Stomach (tissue), 9 donors: ENCODE measurements around the gene COBL. TPM values are rescaled to one million over a fixed set of nuclear protein-coding genes. Genes with fewer than 3 reads are reported as not detected.

Source experiments
- DNase-seq, 2 donors: peaks; one replicate each; pipeline versions ENCODE4 v3.0.0 to v3.0.0-alpha.2; 2013 to 2019
- H3K27ac ChIP-seq, 5 donors: fragments of 200-600 bp in 4 of 5; sonication (generic) in 4 of 5; one replicate each; pipeline ENCODE4 v1.5.1; 2013 to 2019; ENCODE audit warnings: mild to moderate bottlenecking in 1 of 5, moderate library complexity in 1 of 5
- H3K27me3 ChIP-seq, 3 donors: fragments of 200-600 bp; sonication (generic); one replicate each; pipeline ENCODE4 v1.5.1; 2017 to 2019; ENCODE audit warnings: mixed run types in 1 of 3
- H3K36me3 ChIP-seq, 4 donors: fragments of 200-600 bp; sonication (generic); 1 replicate in 3 of 4; 2 replicates in 1 of 4; pipeline ENCODE4 v1.5.1; 2016 to 2019
- H3K4me1 ChIP-seq, 4 donors: fragments of 200-600 bp; sonication (generic); one replicate each; pipeline ENCODE4 v1.5.1; 2016 to 2019
- H3K4me3 ChIP-seq, 4 donors: fragments of 200-600 bp; sonication (generic) in 3 of 4; one replicate each; pipeline ENCODE4 v1.5.1; 2016 to 2019; ENCODE audit warnings: mild to moderate bottlenecking in 1 of 4
- H3K9me3 ChIP-seq, 4 donors: fragments of 200-600 bp; sonication (generic); one replicate each; pipeline ENCODE4 v1.5.1; 2016 to 2019
- EP300 ChIP-seq: sonication (generic); formaldehyde crosslinking; IDR thresholded peaks from one replicate; pipeline ENCODE4 v1.6.1; 2017; ENCODE audit warnings: antibody characterized with exemption
- POLR2A ChIP-seq, 4 donors: fragments of 450-650 bp; IDR thresholded peaks; one replicate each; pipeline ENCODE4 v1.6.1; 2016; ENCODE audit warnings: antibody characterized with exemption in 4 of 4, control low read depth in 2 of 4, mild to moderate bottlenecking in 1 of 4, moderate library complexity in 1 of 4
- POLR2AphosphoS5 ChIP-seq, 3 donors: sonication (generic); formaldehyde crosslinking; IDR thresholded peaks; one replicate each; pipeline ENCODE4 v1.6.1; 2016; ENCODE audit warnings: antibody characterized with exemption in 3 of 3
- WGBS, 5 donors: extraction: QIAGEN DNeasy Blood & Tissue Kit in 3 of 5; methylation state at CpG; one replicate each; pipeline versions ENCODE4 v1.1.5 to v1.1.7; 2013 to 2018; 5-methylcytosine and 5-hydroxymethylcytosine counted together
- intact Hi-C: fragments of 100-400 bp; cut with DNase I; formaldehyde crosslinking; loops from one replicate; pipeline ENCODE4 v1.15.1; 2023; ENCODE audit warnings: low total_unique reads
- polyA plus RNA-seq, 3 donors: library from polyadenylated mRNA; stranded (reverse); fragments of 200-250 nt; gene quantifications; one replicate each; pipeline ENCODE4 v1.2.3, GENCODE V29; 2013
- total RNA-seq, 5 donors: library from RNA; depleted of rRNA; stranded (reverse); fragments of >200 nt; gene quantifications; one replicate each; pipeline versions ENCODE4 v1.1.0 to v1.2.3, GENCODE V29; 2014 to 2016
- TF ChIP-seq, protein P1 (sequence below), 7 experiments: fragments of 450-650 bp in 4 of 7; fragments of 200-600 bp in 3 of 7; sonication (generic) in 3 of 7; IDR thresholded peaks; one replicate each; pipeline ENCODE4 v1.5.1; 2016 to 2019; ENCODE audit warnings: antibody characterized with exemption in 7 of 7, control low read depth in 2 of 7, mild to moderate bottlenecking in 1 of 7
- donor health status: healthy with polysubstance abuse.
- donor health status: Bipolar disorder and iron deficiency.
- donor health status: healthy.

COBL gene
- total and polyA plus RNA-seq, 8 donors, result 4.9 to 79.9 (median 16.0) TPM

DNA sequence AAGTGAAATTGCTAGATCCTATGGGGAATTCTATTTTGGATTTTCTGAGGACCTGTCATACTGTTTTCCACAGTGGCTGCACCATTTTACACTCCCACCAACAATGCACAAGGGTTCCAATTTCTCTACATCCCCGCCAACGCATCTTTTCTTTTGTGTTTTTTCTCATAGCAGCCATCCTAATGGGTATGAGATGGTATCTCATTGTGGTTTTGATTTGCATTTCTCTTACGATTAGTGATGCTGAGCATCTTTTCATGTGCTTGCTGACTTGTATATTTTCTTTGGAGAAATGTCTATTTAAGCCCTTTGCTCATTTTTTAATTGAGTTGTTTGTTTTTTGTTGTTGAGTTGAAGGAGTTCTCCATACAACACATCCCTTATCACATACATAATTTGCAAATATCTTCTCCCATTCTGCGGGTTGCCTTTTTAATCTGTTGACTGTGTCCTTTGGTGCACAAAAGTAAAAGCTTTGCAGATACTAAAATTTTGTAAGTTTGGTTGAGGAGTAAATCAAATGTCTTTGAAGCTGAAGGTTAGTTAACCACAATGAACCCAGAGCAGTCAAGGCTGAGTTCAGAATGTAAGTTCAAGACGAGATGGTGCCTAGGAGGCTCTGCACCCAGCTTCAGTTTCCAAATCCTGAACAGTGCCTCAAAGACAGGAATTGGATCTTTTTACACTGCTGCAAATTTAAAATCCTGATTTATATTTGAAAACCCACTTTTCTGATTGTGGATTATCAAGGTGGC lies 195.4 kb downstream of the COBL start:
- DNase-seq, result no peak
- Histone ChIP-seq H3K4me1 (no peaks in the 10 kb centered on the region), H3K9me3 (no peaks in the 10 kb centered on the region), H3K36me3 (no peaks in the 10 kb centered on the region), H3K27ac (peak overlapping the region in 1 of 5 donors; percentile 38), H3K4me3 (no peak overlapping the region), H3K27me3 (no peaks in the 10 kb centered on the region)
- intact Hi-C loops, result no loop called here
- TF ChIP-seq POLR2A (IDR thresholded peaks at IDR 0.05) (no peak), EP300 (no peak), POLR2AphosphoS5 (IDR thresholded peaks at IDR 0.05) (no peak)
- TF ChIP-seq, protein P1, sequence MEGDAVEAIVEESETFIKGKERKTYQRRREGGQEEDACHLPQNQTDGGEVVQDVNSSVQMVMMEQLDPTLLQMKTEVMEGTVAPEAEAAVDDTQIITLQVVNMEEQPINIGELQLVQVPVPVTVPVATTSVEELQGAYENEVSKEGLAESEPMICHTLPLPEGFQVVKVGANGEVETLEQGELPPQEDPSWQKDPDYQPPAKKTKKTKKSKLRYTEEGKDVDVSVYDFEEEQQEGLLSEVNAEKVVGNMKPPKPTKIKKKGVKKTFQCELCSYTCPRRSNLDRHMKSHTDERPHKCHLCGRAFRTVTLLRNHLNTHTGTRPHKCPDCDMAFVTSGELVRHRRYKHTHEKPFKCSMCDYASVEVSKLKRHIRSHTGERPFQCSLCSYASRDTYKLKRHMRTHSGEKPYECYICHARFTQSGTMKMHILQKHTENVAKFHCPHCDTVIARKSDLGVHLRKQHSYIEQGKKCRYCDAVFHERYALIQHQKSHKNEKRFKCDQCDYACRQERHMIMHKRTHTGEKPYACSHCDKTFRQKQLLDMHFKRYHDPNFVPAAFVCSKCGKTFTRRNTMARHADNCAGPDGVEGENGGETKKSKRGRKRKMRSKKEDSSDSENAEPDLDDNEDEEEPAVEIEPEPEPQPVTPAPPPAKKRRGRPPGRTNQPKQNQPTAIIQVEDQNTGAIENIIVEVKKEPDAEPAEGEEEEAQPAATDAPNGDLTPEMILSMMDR (IDR thresholded peaks at IDR 0.05), result no peak
- WGBS, 5 donors, result 80 to 96% (median 86%) methylated on average over 5 of the region's 5 CpGs

DNA sequence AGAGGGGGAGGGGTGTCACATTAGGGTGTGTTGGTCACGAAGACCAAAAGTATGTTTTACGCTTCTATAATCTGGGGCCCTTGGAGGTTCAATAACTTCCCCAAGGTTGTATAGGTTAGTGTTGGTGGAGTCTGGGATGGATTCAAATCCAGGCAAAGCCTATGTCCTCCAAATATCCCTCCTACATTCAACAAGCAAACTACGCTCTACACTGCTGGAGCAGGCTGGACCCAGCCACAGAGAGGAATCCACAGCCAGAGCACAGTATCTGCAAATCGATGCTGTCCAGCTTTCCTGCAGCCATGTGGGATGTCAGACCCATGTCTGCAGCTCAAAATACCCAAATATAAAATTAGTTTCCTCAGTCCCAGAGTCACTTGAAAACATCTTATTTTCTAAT lies 198.0 kb downstream of the COBL start:
- H3K27ac ChIP-seq, result no peak overlapping the region
- no peaks in the 10 kb centered on the region for H3K4me1 ChIP-seq
- TF ChIP-seq, protein P1 (IDR thresholded peaks at IDR 0.05), result no peak
- TF ChIP-seq POLR2AphosphoS5 (IDR thresholded peaks at IDR 0.05) (no peak), POLR2A (IDR thresholded peaks at IDR 0.05) (no peak), EP300 (no peak)
- no peaks in the 10 kb centered on the region for H3K36me3 ChIP-seq
- no peak overlapping the region for H3K4me3 ChIP-seq
- 93 to 96% (median 95%) methylated on average over 4 of the region's 4 CpGs for WGBS, 5 donors
- no peaks in the 10 kb centered on the region for H3K27me3 ChIP-seq
- intact Hi-C loops, result no loop called here
- peaks cover 0 to 5% (median 0%) of the 10 kb centered on the region in 4 donors for H3K9me3 ChIP-seq
- DNase-seq, result no peak

GRCh38 chr7:51114501-51114900 lies 202.1 kb downstream of the COBL start:
- DNase-seq, result no peak
- Histone ChIP-seq H3K27ac (no peak overlapping the region), H3K27me3 (no peaks in the 10 kb centered on the region), H3K4me1 (no peaks in the 10 kb centered on the region), H3K4me3 (no peak overlapping the region), H3K9me3 (peaks cover 0 to 5% (median 0%) of the 10 kb centered on the region in 4 donors), H3K36me3 (no peaks in the 10 kb centered on the region)
- TF ChIP-seq, protein P1 (IDR thresholded peaks at IDR 0.05), result no peak
- TF ChIP-seq POLR2AphosphoS5 (IDR thresholded peaks at IDR 0.05) (no peak), EP300 (no peak), POLR2A (IDR thresholded peaks at IDR 0.05) (no peak)
- intact Hi-C loops, result no loop called here
- WGBS, 5 donors, result 83 to 89% (median 86%) methylated on average over 1 of the region's 1 CpG

DNA sequence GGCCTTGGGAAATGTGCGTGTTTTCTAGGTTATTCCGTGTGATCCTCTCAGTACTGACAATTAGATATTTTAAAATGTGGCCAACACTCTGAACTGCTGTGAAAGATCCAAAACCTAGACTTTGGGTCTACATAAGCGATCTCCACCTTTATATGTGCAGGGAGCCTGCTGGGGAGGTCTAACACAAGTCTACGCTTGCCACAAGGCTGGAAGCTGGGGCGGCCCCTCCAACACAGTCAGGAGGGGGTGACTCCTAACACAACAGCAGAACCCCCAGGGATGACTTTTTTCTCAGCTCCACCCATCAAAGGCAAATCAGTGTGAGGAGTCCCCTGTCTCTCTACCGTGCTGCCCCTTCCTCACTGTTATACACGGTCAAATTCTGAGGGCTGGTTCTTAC lies 202.6 kb downstream of the COBL start:
- H3K4me3 ChIP-seq, result no peak overlapping the region
- H3K4me1 ChIP-seq, result no peaks in the 10 kb centered on the region
- TF ChIP-seq, protein P1 (IDR thresholded peaks at IDR 0.05), result no peak
- no peak for TF ChIP-seq EP300
- no peak for TF ChIP-seq POLR2AphosphoS5 (IDR thresholded peaks at IDR 0.05)
- TF ChIP-seq POLR2A (IDR thresholded peaks at IDR 0.05), result no peak
- H3K36me3 ChIP-seq, result peaks cover 0 to 1% (median 0%) of the 10 kb centered on the region in 4 donors
- H3K9me3 ChIP-seq, result peaks cover 0 to 5% (median 0%) of the 10 kb centered on the region in 4 donors
- no peak overlapping the region for H3K27ac ChIP-seq
- no peak for DNase-seq
- intact Hi-C loops, result no loop called here
- H3K27me3 ChIP-seq, result no peaks in the 10 kb centered on the region
- 87 to 95% (median 92%) methylated on average over 7 of the region's 7 CpGs for WGBS, 5 donors
